ENCODE data around the gene E2F4. TPM values are rescaled to one million over a fixed set of nuclear protein-coding genes. Genes with fewer than 3 reads are reported as not detected.
A peak's percentile ranks its signal among the peaks of the same experiment; 100 is the strongest.

E2F4 gene
- total and polyA plus RNA-seq, 2 of the 13 experiments (the other 11 are each of a cell fraction or from before 2014, with no cell fraction given) = 84.8 to 91.2 TPM

DNA sequence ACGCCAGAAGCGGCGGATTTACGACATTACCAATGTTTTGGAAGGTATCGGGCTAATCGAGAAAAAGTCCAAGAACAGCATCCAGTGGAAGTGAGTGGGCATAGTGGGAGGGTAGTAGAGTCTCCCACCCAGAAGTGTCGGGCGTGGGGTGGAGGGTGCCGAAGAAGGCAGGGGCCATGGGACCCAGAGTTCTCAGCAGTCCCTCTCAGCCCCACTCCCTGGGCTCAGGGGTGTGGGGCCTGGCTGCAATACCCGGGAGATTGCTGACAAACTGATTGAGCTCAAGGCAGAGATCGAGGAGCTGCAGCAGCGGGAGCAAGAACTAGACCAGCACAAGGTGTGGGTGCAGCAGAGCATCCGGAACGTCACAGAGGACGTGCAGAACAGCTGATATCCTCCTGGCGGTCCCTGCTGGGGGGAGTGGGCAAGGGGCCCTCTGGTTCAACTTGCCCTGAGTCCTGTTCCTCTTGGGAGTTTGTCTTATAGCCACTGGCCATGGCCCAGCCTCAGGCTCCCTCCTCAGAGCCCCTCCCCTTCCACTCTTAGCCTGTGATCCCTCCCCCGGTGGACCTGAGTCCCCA, 916 bp downstream of the E2F4 start (continued):
- no peak for TF ChIP-seq ZMYM2 (CRISPR knock-in tag; IDR thresholded peaks at IDR 0.05)
- TF ChIP-seq, protein P1, sequence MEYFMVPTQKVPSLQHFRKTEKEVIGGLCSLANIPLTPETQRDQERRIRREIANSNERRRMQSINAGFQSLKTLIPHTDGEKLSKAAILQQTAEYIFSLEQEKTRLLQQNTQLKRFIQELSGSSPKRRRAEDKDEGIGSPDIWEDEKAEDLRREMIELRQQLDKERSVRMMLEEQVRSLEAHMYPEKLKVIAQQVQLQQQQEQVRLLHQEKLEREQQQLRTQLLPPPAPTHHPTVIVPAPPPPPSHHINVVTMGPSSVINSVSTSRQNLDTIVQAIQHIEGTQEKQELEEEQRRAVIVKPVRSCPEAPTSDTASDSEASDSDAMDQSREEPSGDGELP (IDR thresholded peaks at IDR 0.05; ENCODE audit: borderline replicate concordance, low read depth) = peak; percentile 80; the same call in 1 of the 2 replicates

GRCh38 chr16:67193536-67193935, 1.6 kb downstream of the E2F4 start:
- TF ChIP-seq REL (CRISPR knock-in tag; conservative IDR thresholded peaks at IDR 0.05) (0 out of 2 replicates have a peak, but pooled peaks have one; percentile 3), ZNF337 (CRISPR knock-in tag; IDR thresholded peaks at IDR 0.05; ENCODE audit: borderline replicate concordance, low read depth) (no peak), HDAC2 (CRISPR knock-in tag; IDR thresholded peaks at IDR 0.05) (no peak)
- TF ChIP-seq, protein P2, sequence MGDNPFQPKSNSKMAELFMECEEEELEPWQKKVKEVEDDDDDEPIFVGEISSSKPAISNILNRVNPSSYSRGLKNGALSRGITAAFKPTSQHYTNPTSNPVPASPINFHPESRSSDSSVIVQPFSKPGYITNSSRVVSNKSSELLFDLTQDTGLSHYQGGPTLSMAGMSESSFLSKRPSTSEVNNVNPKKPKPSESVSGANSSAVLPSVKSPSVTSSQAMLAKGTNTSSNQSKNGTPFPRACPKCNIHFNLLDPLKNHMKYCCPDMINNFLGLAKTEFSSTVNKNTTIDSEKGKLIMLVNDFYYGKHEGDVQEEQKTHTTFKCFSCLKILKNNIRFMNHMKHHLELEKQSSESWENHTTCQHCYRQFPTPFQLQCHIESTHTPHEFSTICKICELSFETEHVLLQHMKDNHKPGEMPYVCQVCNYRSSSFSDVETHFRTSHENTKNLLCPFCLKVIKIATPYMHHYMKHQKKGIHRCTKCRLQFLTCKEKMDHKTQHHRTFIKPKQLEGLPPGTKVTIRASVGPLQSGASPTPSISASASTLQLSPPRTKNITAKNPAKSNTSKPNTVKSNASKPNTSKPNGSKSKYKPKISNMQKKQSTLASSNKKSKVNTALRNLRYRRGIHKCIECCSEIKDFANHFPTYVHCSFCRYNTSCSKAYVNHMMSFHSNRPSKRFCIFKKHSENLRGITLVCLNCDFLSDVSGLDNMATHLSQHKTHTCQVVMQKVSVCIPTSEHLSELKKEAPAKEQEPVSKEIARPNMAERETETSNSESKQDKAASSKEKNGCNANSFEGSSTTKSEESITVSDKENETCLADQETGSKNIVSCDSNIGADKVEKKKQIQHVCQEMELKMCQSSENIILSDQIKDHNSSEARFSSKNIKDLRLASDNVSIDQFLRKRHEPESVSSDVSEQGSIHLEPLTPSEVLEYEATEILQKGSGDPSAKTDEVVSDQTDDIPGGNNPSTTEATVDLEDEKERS (CRISPR knock-in tag; IDR thresholded peaks at IDR 0.05) = 0 out of 2 replicates have a peak, but pooled peaks have one; percentile 36
- Histone ChIP-seq H3K27ac (ENCODE audit: extremely low read length, insufficient read depth, low read length) (no peak overlapping the region), H3K4me2 (ENCODE audit: low read depth, low read length) (peak overlapping the region; percentile 97), H3K4me3 (replicated peaks in 1 of 3; ENCODE audit: insufficient read depth in 1 of 3, low read depth in 2 of 3, low read length in 3 of 3) (peak overlapping the region; percentile 84 to 99 (median 97)), H3K36me3 (replicated peaks in 1 of 2; ENCODE audit: control insufficient read depth in 1 of 2, insufficient read depth in 2 of 2, low read length in 2 of 2) (peaks cover 32 to 50% of the 10 kb centered on the region in 2 experiments), H2AFZ (ENCODE audit: low read length) (no peak overlapping the region), H3K9ac (ENCODE audit: insufficient read depth, low read depth, low read length) (peak overlapping the region; percentile 98), H3K4me1 (ENCODE audit: insufficient read depth, low read length) (peaks cover 38% of the 10 kb centered on the region), H4K20me1 (ENCODE audit: insufficient read depth, low read length) (no peaks in the 10 kb centered on the region; the same call in 1 of the 2 replicates), H3K9me3 (ENCODE audit: low read length) (no peaks in the 10 kb centered on the region), H3K27me3 (ENCODE audit: control insufficient read depth in 1 of 2, insufficient read depth in 2 of 2, low read length in 2 of 2) (peaks cover 2 to 12% of the 10 kb centered on the region in 2 experiments; a peak in 2 of 5 replicates), H3K79me2 (ENCODE audit: insufficient read depth, low read length) (peaks cover 21% of the 10 kb centered on the region)
- ATAC-seq (no peak), FAIRE-seq (no peak), DNase-seq (ENCODE audit: low spot score) (no peak)
- ChIA-PET CTCF (ENCODE audit: low intra/inter-chr PET ratio, low total read pairs) (no interaction called here), POLR2A (interaction anchor here (1.0 to 1.9 kb wide), 5 partner anchors 15 to 54 kb away, joined by 3 to 8 read pairs (median 6); partner anchors contain the start of genes FHOD1, NOL3 and TMEM208)
- in situ Hi-C loops (cut with HindIII; ENCODE audit: extremely low pct_ligation_motif_present, low pct_unique_long_range_greater_than_20kb) (no loop called here), intact Hi-C loops (cut with micrococcal nuclease; ENCODE audit: unreplicated experiment) (loop anchor here (2.0 kb wide), 1 partner anchor 53 kb away; the partner anchor contains the start of gene FHOD1)
- BruUV-seq (replicated peaks) = no TSS peak
